H1 (cell line): Measurements from ENCODE around the gene APOBEC3C. TPM values are rescaled to one million over a fixed set of nuclear protein-coding genes. Genes with fewer than 3 reads are reported as not detected.

Experiments
- CTCF ChIA-PET: fragments of 300-600 bp; sonication (Branson Sonifier 250); formaldehyde crosslinking; loops from one replicate; lab custom pipeline; 2021; ENCODE audit not compliant: partially characterized antibody; lab: Charles Lee
- POLR2A ChIA-PET: fragments of 300-600 bp; sonication (Branson Sonifier 250); formaldehyde crosslinking; loops from one replicate; lab custom pipeline; 2021; ENCODE audit warnings: inconsistent platforms; ENCODE audit not compliant: partially characterized antibody; lab: Charles Lee
- DNase-seq, 2 experiments: peaks; one replicate each; pipeline versions ENCODE4 v3.0.0 to v3.0.0-alpha.2; 2010 to 2022; ENCODE audit warnings: low spot score in 2 of 2, low read depth in 1 of 2, mixed read lengths in 1 of 2
- FAIRE-seq: peaks from 2 replicates; lab custom pipeline; 2011; peaks lifted over from hg19 to GRCh38; lab: Jason Lieb, UNC
- H2AFZ ChIP-seq: 2 replicates; pipeline ENCODE4 v1.8.1; 2012; ENCODE audit warnings: low read length, inconsistent platforms
- H2AK5ac ChIP-seq: 2 replicates; pipeline ENCODE4 v1.6.1; 2013; ENCODE audit warnings: low read depth, low read length
- H2BK120ac ChIP-seq: replicated peaks from 2 replicates; pipeline ENCODE3; 2013; ENCODE audit warnings: low read depth, low read length, inconsistent platforms
- H2BK12ac ChIP-seq: 2 replicates; pipeline ENCODE4 v1.6.1; 2013; ENCODE audit warnings: low read depth, low read length
- H2BK15ac ChIP-seq: 2 replicates; pipeline ENCODE4 v1.6.1; 2013; ENCODE audit warnings: low read length
- H2BK20ac ChIP-seq: 2 replicates; pipeline ENCODE4 v1.6.1; 2013; ENCODE audit warnings: low read length
- H2BK5ac ChIP-seq: 2 replicates; pipeline ENCODE4 v1.6.1; 2013; ENCODE audit warnings: low read depth, low read length
- H3K14ac ChIP-seq: 2 replicates; pipeline ENCODE4 v1.6.1; 2013; ENCODE audit warnings: inconsistent platforms; ENCODE audit not compliant: insufficient read length
- H3K18ac ChIP-seq: 2 replicates; pipeline ENCODE4 v1.6.1; 2013; ENCODE audit warnings: low read length; ENCODE audit errors: extremely low read depth
- H3K23ac ChIP-seq: 2 replicates; pipeline ENCODE4 v1.6.1; 2013; ENCODE audit warnings: inconsistent platforms; ENCODE audit not compliant: insufficient read length
- H3K23me2 ChIP-seq: 2 replicates; pipeline ENCODE4 v1.6.1; 2013; ENCODE audit warnings: low read depth, low read length
- H3K27ac ChIP-seq: 2 replicates; pipeline ENCODE4 v1.6.1; 2011; ENCODE audit warnings: low read depth, low read length, inconsistent platforms
- H3K27me3 ChIP-seq, 4 experiments: replicated peaks in 1 of 4; 1 replicate in 1 of 4; 2 replicates in 3 of 4; pipeline versions ENCODE4 v1.6.1 to v1.8.1; 2011 to 2013; ENCODE audit warnings: low read length in 3 of 4, mild to moderate bottlenecking in 3 of 4, inconsistent platforms in 2 of 4, mixed read lengths in 2 of 4, moderate library complexity in 1 of 4; ENCODE audit not compliant: control insufficient read depth in 3 of 4, insufficient read depth in 3 of 4; ENCODE audit errors: extremely low read depth in 1 of 4
- H3K36me3 ChIP-seq, 4 experiments: 2 replicates each; pipeline versions ENCODE4 v1.6.1 to v1.8.1; 2011 to 2013; ENCODE audit warnings: mild to moderate bottlenecking in 4 of 4, low read length in 3 of 4, moderate library complexity in 2 of 4, control low read depth in 1 of 4, inconsistent platforms in 1 of 4; ENCODE audit not compliant: insufficient read depth in 4 of 4, control insufficient read depth in 2 of 4
- H3K4ac ChIP-seq: replicated peaks from 2 replicates; pipeline ENCODE3; 2013; ENCODE audit warnings: low read length, low read depth, mixed read lengths, inconsistent platforms; ENCODE audit not compliant: insufficient read length
- H3K4me1 ChIP-seq, 4 experiments: replicated peaks in 1 of 4; 1 replicate in 1 of 4; 2 replicates in 3 of 4; pipeline versions ENCODE4 v1.6.1 to v1.8.1; 2011 to 2013; ENCODE audit warnings: low read length in 3 of 4, inconsistent platforms in 2 of 4, mixed read lengths in 1 of 4; ENCODE audit not compliant: insufficient read depth in 4 of 4, control insufficient read depth in 3 of 4
- H3K4me2 ChIP-seq, 2 experiments: 2 replicates each; pipeline versions ENCODE4 v1.6.1 to v1.8.1; 2011 to 2013; ENCODE audit warnings: low read depth in 2 of 2, low read length in 2 of 2, control low read depth in 1 of 2, inconsistent platforms in 1 of 2, mild to moderate bottlenecking in 1 of 2; ENCODE audit not compliant: insufficient read depth in 1 of 2
- H3K4me3 ChIP-seq, 4 experiments: fragments of 200-600, 300-600 bp in 1 of 4; sonication (generic), shearing (Covaris generic), sonication (Bioruptor Twin) in 1 of 4; 2 replicates each; pipeline versions ENCODE4 v1.5.1 to v1.8.1; 2011 to 2016; ENCODE audit warnings: low read length in 4 of 4, low read depth in 3 of 4, control low read depth in 2 of 4, inconsistent platforms in 2 of 4, mild to moderate bottlenecking in 2 of 4, mixed read lengths in 1 of 4, moderate library complexity in 1 of 4; ENCODE audit not compliant: insufficient read depth in 2 of 4; ENCODE audit errors: extremely low read depth in 1 of 4
- H3K56ac ChIP-seq: replicated peaks from 2 replicates; pipeline ENCODE3; 2013; ENCODE audit warnings: low read depth, mild to moderate bottlenecking, mixed read lengths, low read length, inconsistent platforms; ENCODE audit not compliant: insufficient read length
- H3K79me1 ChIP-seq: 2 replicates; pipeline ENCODE4 v1.6.1; 2013; ENCODE audit warnings: low read depth, low read length, control low read depth
- H3K79me2 ChIP-seq, 2 experiments: 2 replicates each; pipeline versions ENCODE4 v1.6.1 to v1.8.1; 2012 to 2013; ENCODE audit warnings: low read length in 2 of 2, mild to moderate bottlenecking in 2 of 2, inconsistent platforms in 1 of 2; ENCODE audit not compliant: insufficient read depth in 2 of 2, control insufficient read depth in 1 of 2
- H3K9ac ChIP-seq, 4 experiments: replicated peaks in 1 of 4; 1 replicate in 1 of 4; 2 replicates in 3 of 4; pipeline versions ENCODE4 v1.6.1 to v1.8.1; 2011 to 2013; ENCODE audit warnings: low read depth in 3 of 4, low read length in 3 of 4, control low read depth in 2 of 4, mild to moderate bottlenecking in 2 of 4, moderate library complexity in 2 of 4, inconsistent platforms in 1 of 4; ENCODE audit errors: extremely low read depth in 1 of 4
- H3K9me3 ChIP-seq, 2 experiments: 2 replicates each; pipeline versions ENCODE4 v1.6.1 to v1.8.1; 2012 to 2013; ENCODE audit warnings: mild to moderate bottlenecking in 2 of 2, moderate library complexity in 2 of 2, control low read depth in 1 of 2, inconsistent platforms in 1 of 2, low read depth in 1 of 2, low read length in 1 of 2, mixed read lengths in 1 of 2; ENCODE audit not compliant: insufficient read depth in 2 of 2
- H4K20me1 ChIP-seq, 2 experiments: replicated peaks in 1 of 2; 2 replicates each; pipeline versions ENCODE3 to v1.8.1; 2011 to 2013; ENCODE audit warnings: inconsistent platforms in 2 of 2, low read length in 2 of 2, mild to moderate bottlenecking in 1 of 2; ENCODE audit not compliant: insufficient read depth in 2 of 2, control insufficient read depth in 1 of 2
- H4K5ac ChIP-seq: 2 replicates; pipeline ENCODE4 v1.6.1; 2013; ENCODE audit warnings: low read length, low read depth, mixed read lengths, inconsistent platforms; ENCODE audit not compliant: insufficient read length
- H4K8ac ChIP-seq: 2 replicates; pipeline ENCODE4 v1.8.0; 2013; ENCODE audit warnings: mild to moderate bottlenecking, moderate library complexity, low read length, inconsistent platforms; ENCODE audit not compliant: insufficient read depth; ENCODE audit errors: extremely low read depth
- H4K91ac ChIP-seq: replicated peaks from 2 replicates; pipeline ENCODE3; 2013; ENCODE audit warnings: low read length, mixed read lengths, inconsistent platforms; ENCODE audit not compliant: insufficient read length
- ASH2L ChIP-seq: fragments of 200-600, 300-600 bp; sonication (generic); IDR thresholded peaks from one replicate; pipeline ENCODE4 v1.7.1; 2017; ENCODE audit warnings: low read length
- JUN ChIP-seq: IDR thresholded peaks from 2 replicates; pipeline ENCODE4 v1.6.1; 2011; ENCODE audit warnings: low read depth, mild to moderate bottlenecking, improper control_type of control experiment, low read length
- WGBS, 2 experiments: shearing (Covaris generic) in 1 of 2; methylation state at CpG; one replicate each; pipeline versions ENCODE4 v1.1.6 to v1.1.7; 2013 to 2015; ENCODE audit warnings: low lambda C conversion rate in 2 of 2, mixed read lengths in 2 of 2, inconsistent platforms in 1 of 2, low coverage in 1 of 2, missing lambda C conversion rate in 1 of 2; ENCODE audit not compliant: insufficient replicate concordance in 2 of 2, insufficient coverage in 1 of 2, insufficient read length in 1 of 2; ENCODE audit errors: extremely low coverage in 1 of 2, missing lambda C conversion rate in 1 of 2; 5-methylcytosine and 5-hydroxymethylcytosine counted together
- polyA plus RNA-seq, 7 experiments: library from polyadenylated mRNA; depleted of rRNA in 3 of 7; stranded (reverse) in 5 of 7; unstranded in 2 of 7; fragments of >200 nt in 5 of 7; fragments of 200-250 nt in 2 of 7; gene quantifications; 1 replicate in 5 of 7; 2 replicates in 1 of 7; 4 replicates in 1 of 7; pipeline versions ENCODE4 v1.2.1 to v1.2.3, GENCODE V29; 2011 to 2013; ENCODE audit warnings: missing spikeins in 2 of 7, mixed read lengths in 2 of 7
- total RNA-seq: library from RNA; stranded (reverse); fragmentation: NEBNext Ultra II Directional; extraction: Animal tissue kit (Norgen Biotek cat#: 25700); gene quantifications from 2 replicates; pipeline ENCODE4 v1.2.1, GENCODE V29; 2021

Gene APOBEC3C
- total and polyA plus RNA-seq, 2 of the 8 experiments (the other 6 are each of a cell fraction or from before 2014, with no cell fraction given): 20.3 to 23.3 TPM

GRCh38 chr22:39030705-39031104, 16.6 kb downstream of the APOBEC3C start:
- Histone ChIP-seq H3K14ac (no peak overlapping the region), H3K79me1 (no peaks in the 10 kb centered on the region), H2AK5ac (peak overlapping the region; percentile 53; the same call in 1 of the 2 replicates), H3K18ac (peak overlapping the region; percentile 71), H3K79me2 (no peaks in the 10 kb centered on the region), H2BK12ac (peak overlapping the region; percentile 60; the same call in 1 of the 2 replicates), H3K56ac (no peak overlapping the region), H4K91ac (peak overlapping the region; percentile 88), H2BK120ac (no peak overlapping the region), H4K20me1 (no peaks in the 10 kb centered on the region), H2BK20ac (peak overlapping the region; percentile 86), H2BK5ac (peak overlapping the region; percentile 35; the same call in 1 of the 2 replicates), H3K27ac (no peak overlapping the region), H3K4me1 (peaks cover 5 to 21% (median 11%) of the 10 kb centered on the region in 4 experiments), H3K36me3 (no peaks in the 10 kb centered on the region), H3K9me3 (no peaks in the 10 kb centered on the region), H3K4me2 (peak overlapping the region in 1 of 2 experiments; percentile 46; a peak in 1 of 4 replicates), H4K8ac (no peak overlapping the region), H2BK15ac (no peak overlapping the region), H3K4ac (no peak overlapping the region), H3K4me3 (no peak overlapping the region), H3K27me3 (no peaks in the 10 kb centered on the region), H2AFZ (no peak overlapping the region), H4K5ac (no peak overlapping the region), H3K9ac (no peak overlapping the region; a peak in 1 of 7 replicates), H3K23ac (no peak overlapping the region), H3K23me2 (no peaks in the 10 kb centered on the region; the same call in 1 of the 2 replicates)
- peak; percentile 32 for FAIRE-seq
- no peak for DNase-seq
- 94% methylated on average over 14 of the region's 14 CpGs; no CpG with 5 or more reads in 1 of the 2 experiments for WGBS, 2 experiments
- TF ChIP-seq JUN (no peak), ASH2L (no peak)
- POLR2A ChIA-PET: interaction anchor here (1.1 kb wide), 2 partner anchors 20 to 94 kb away, joined by 3 read pairs; no protein-coding TSS in a partner anchor
- CTCF ChIA-PET: interaction anchor here (1.2 kb wide), 2 partner anchors 28 to 105 kb away, joined by 3 to 4 read pairs; no protein-coding TSS in a partner anchor
